AG10803 (cell line): Measurements from ENCODE around the gene ASIC4.

Experiments
- DNase-seq: peaks from one replicate; pipeline ENCODE4 v3.0.0; 2010; ENCODE audit warnings: low read depth
- H3K4me3 ChIP-seq: 2 replicates; pipeline ENCODE4 v1.5.1; 2011; ENCODE audit warnings: mild to moderate bottlenecking, low read length, control low read depth
- CTCF ChIP-seq: conservative IDR thresholded peaks from 2 replicates; pipeline ENCODE4 v1.5.1; 2011; ENCODE audit warnings: mild to moderate bottlenecking, low read length, control low read depth, inconsistent platforms

The ASIC4 gene

GRCh38 chr2:219524817-219525216, 10.5 kb downstream of the ASIC4 start:
- no peak overlapping the region for H3K4me3 ChIP-seq
- DNase-seq = no peak
- no peak for TF ChIP-seq CTCF

- TF ChIP-seq CTCF = no peak
- DNase-seq = no peak
- no peak overlapping the region for H3K4me3 ChIP-seq
Measured at GRCh38 chr2:219525533-219526232, 11.4 kb downstream of the ASIC4 start.

- TF ChIP-seq CTCF = no peak
Measured at GRCh38 chr2:219526320-219527075, 12.2 kb downstream of the ASIC4 start.

GRCh38 chr2:219527076-219527394, 12.8 kb downstream of the ASIC4 start:
- TF ChIP-seq CTCF = no peak
- H3K4me3 ChIP-seq = no peak overlapping the region
- DNase-seq = no peak

More at GRCh38 chr2:219526320-219527075, 12.2 kb downstream of the ASIC4 start:
- no peak for DNase-seq
- no peak overlapping the region for H3K4me3 ChIP-seq

- DNase-seq = no peak
- TF ChIP-seq CTCF = no peak
Measured at GRCh38 chr2:219527472-219527871, 13.2 kb downstream of the ASIC4 start.

GRCh38 chr2:219530048-219530963, 16.0 kb downstream of the ASIC4 start:
- peak overlapping the region; percentile 45 for H3K4me3 ChIP-seq
- DNase-seq = peak; percentile 78
- TF ChIP-seq CTCF = peak; percentile 94

More at GRCh38 chr2:219527472-219527871, 13.2 kb downstream of the ASIC4 start:
- H3K4me3 ChIP-seq = no peak overlapping the region
